ENCODE data around the gene ACP7. TPM values are rescaled to one million over a fixed set of nuclear protein-coding genes. Genes with fewer than 3 reads are reported as not detected.
A peak's percentile ranks its signal among the peaks of the same experiment; 100 is the strongest.

ACP7 gene
- 0.15 and 0.18 TPM in 2 replicates for total RNA-seq (2021)
- long read RNA-seq, result 0 reads

GRCh38 chr19:39083983-39084731 lies at the start of gene ACP7:
TSS of gene ACP7 (plus strand) at chr19:39084368. CDS start at chr19:39085270, 902 bp downstream.
- H2BK120ac ChIP-seq (ENCODE audit: low read depth, low read length, poor library complexity, severe bottlenecking), result no peak within 1 kb of the TSS
- 0 out of 2 replicates have a peak within 1 kb of the TSS, but pooled peaks have one; percentile 51 for H3K14ac ChIP-seq (ENCODE audit: insufficient read depth, low read length)
- H3T11ph ChIP-seq (ENCODE audit: low read length), result no peak within 1 kb of the TSS
- H4K91ac ChIP-seq (ENCODE audit: insufficient read length, low read depth, low read length), result no peak within 1 kb of the TSS
- H2BK12ac ChIP-seq (ENCODE audit: insufficient read length, low read depth, low read length), result no peak within 1 kb of the TSS
- H2BK5ac ChIP-seq (ENCODE audit: insufficient read length, low read length), result no peak within 1 kb of the TSS
- no peaks in the 10 kb centered on the region for H3K79me2 ChIP-seq (ENCODE audit: insufficient read depth, low read length)
- no peaks in the 10 kb centered on the region; a peak in 2 of 5 replicates for H3K9me3 Mint-ChIP-seq
- H3K4ac ChIP-seq (ENCODE audit: low read depth, low read length), result no peak within 1 kb of the TSS
- H3K27ac Mint-ChIP-seq, result no peak within 1 kb of the TSS; a peak in 1 of 7 replicates
- no CpG with 5 or more reads among the region's 54 CpGs for WGBS (ENCODE audit: extremely low coverage, insufficient read length, low lambda C conversion rate)
- H3K9me3 ChIP-seq (ENCODE audit: control insufficient read depth, low read depth, low read length), result no peaks in the 10 kb centered on the region
- peak within 1 kb of the TSS; percentile 46 for H3K18ac ChIP-seq (ENCODE audit: insufficient read length, low read depth, low read length)
- no peak within 1 kb of the TSS for H3K56ac ChIP-seq (ENCODE audit: insufficient read length, low read depth, low read length)
- no peak for DNase-seq
- H2BK20ac ChIP-seq (ENCODE audit: low read depth, low read length, poor library complexity, severe bottlenecking), result no peak within 1 kb of the TSS
- H3K23ac ChIP-seq (ENCODE audit: insufficient read length, low read depth, low read length), result no peak within 1 kb of the TSS
- H2BK15ac ChIP-seq (ENCODE audit: low read depth, low read length), result no peak within 1 kb of the TSS
- no peak within 1 kb of the TSS for H3K27ac ChIP-seq (ENCODE audit: insufficient read length, low read depth, low read length)
- H3K4me1 ChIP-seq (ENCODE audit: insufficient read depth, low read length), result no peaks in the 10 kb centered on the region
- H4K5ac ChIP-seq (ENCODE audit: insufficient read length, low read depth, low read length), result no peak within 1 kb of the TSS
- H3K36me3 Mint-ChIP-seq (ENCODE audit: insufficient read depth in 1 of 3, low read depth in 3 of 3), result no peaks in the 10 kb centered on the region
- peaks cover 16 to 20% of the 10 kb centered on the region in 2 experiments for H3K4me1 Mint-ChIP-seq
- H3K27me3 Mint-ChIP-seq (ENCODE audit: low read depth), result peaks cover 87% of the 10 kb centered on the region
- H3K4me2 ChIP-seq (ENCODE audit: insufficient read depth, insufficient read length, low read length), result peak within 1 kb of the TSS; percentile 49
- peak within 1 kb of the TSS; percentile 64 to 85 for H3K4me3 Mint-ChIP-seq
- H3K27me3 ChIP-seq (ENCODE audit: insufficient read depth, low read length), result peaks cover 16% of the 10 kb centered on the region; the same call in 1 of the 2 replicates
- peak within 1 kb of the TSS; percentile 72 for H2AFZ ChIP-seq (ENCODE audit: low read length)
- peak; percentile 24; the same call in 1 of the 3 replicates for TF ChIP-seq CTCF (conservative IDR thresholded peaks at IDR 0.05)
- H3K79me1 ChIP-seq (ENCODE audit: insufficient read depth, low read depth, low read length, poor library complexity, severe bottlenecking), result no peaks in the 10 kb centered on the region
- H4K20me1 ChIP-seq (ENCODE audit: control insufficient read depth, insufficient read depth, insufficient read length), result no peaks in the 10 kb centered on the region
- no peak within 1 kb of the TSS for H4K8ac ChIP-seq (replicated peaks; ENCODE audit: insufficient read length, low read depth, low read length)
- no peak within 1 kb of the TSS for H3K9ac ChIP-seq (ENCODE audit: extremely low read depth, insufficient read length, low read length)
- H2AK5ac ChIP-seq (ENCODE audit: insufficient read length, low read length), result no peak within 1 kb of the TSS
- peaks cover 8% of the 10 kb centered on the region for H3K23me2 ChIP-seq (ENCODE audit: insufficient read length, low read depth, low read length, poor library complexity, severe bottlenecking)

All from H9 (cell line).